ENCODE measurements around the gene DGLUCY.

DNA sequence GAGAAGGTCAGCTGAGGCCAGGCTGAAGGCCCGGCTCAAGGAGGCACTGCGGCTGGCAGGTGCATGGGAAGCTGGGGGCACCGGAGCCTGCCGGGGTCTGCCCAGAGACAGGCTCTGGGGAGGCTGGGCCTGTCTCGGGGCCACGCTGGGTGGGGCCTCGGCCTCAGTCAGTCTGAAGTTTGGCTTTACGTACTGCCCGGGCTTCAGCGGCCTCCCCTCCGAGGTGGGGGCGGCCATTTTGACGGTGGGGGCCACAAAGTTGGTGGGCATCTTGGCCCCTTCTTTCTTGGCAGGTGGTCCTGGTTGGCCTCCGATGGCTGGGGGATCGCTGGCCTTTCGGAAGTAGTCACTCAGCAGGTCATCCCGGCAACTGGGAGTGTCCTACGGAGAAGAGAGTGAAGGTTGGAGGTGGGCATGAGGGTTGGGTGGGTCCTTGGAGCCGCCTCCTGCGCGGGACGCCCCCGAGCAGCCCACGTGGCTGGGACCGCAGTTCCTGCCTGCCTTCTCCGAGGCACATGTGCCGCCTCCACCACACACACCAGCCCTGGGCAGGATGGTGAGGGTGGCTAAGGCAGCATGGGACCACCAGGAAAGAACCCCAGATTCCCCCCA lies 159.5 kb downstream of the DGLUCY start:
- TF ChIP-seq CTCF (IDR thresholded peaks at IDR 0.05), result no peak
- no peak for TF ChIP-seq POLR2A (IDR thresholded peaks at IDR 0.05)

Data from ovary (tissue), 3 donors.